B cell (primary cell): ENCODE data around the gene FAM120A.

Source experiments
- EZH2 ChIP-seq: IDR thresholded peaks from 2 replicates; pipeline ENCODE4 v1.6.1; 2012; ENCODE audit warnings: borderline replicate concordance, low read depth, mild to moderate bottlenecking, moderate library complexity, low read length; ENCODE audit not compliant: insufficient read depth, poor library complexity, severe bottlenecking
- TF ChIP-seq, protein P1 (sequence below): fragments of 200-600 bp; IDR thresholded peaks from one replicate; pipeline ENCODE4 v1.8.0; 2022; ENCODE audit warnings: antibody characterized with exemption, mild to moderate bottlenecking

- TF ChIP-seq, protein P1, sequence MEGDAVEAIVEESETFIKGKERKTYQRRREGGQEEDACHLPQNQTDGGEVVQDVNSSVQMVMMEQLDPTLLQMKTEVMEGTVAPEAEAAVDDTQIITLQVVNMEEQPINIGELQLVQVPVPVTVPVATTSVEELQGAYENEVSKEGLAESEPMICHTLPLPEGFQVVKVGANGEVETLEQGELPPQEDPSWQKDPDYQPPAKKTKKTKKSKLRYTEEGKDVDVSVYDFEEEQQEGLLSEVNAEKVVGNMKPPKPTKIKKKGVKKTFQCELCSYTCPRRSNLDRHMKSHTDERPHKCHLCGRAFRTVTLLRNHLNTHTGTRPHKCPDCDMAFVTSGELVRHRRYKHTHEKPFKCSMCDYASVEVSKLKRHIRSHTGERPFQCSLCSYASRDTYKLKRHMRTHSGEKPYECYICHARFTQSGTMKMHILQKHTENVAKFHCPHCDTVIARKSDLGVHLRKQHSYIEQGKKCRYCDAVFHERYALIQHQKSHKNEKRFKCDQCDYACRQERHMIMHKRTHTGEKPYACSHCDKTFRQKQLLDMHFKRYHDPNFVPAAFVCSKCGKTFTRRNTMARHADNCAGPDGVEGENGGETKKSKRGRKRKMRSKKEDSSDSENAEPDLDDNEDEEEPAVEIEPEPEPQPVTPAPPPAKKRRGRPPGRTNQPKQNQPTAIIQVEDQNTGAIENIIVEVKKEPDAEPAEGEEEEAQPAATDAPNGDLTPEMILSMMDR: no peak
- TF ChIP-seq EZH2: no peak
Observed at GRCh38 chr9:93546356-93546755, 94.9 kb downstream of the FAM120A start.
